Measurements from ENCODE around the gene KDM2A.

KDM2A gene
- 62.6 to 148 (median 97.2) reads per million in 18 experiments for total RNA-seq

- DNase-seq: peak; percentile 96 to 98
These were observed at the start of gene KDM2A for GRCh38 chr11:67118801-67119584. Gene KDM2A, plus strand, starts transcription at chr11:67119263. Its CDS starts 2,054 bp downstream, at chr11:67121317.

- peak; percentile 70 to 74 for DNase-seq
These were observed 47.4 kb upstream of the KDM2A start for GRCh38 chr11:67071420-67072284.

- no peak for DNase-seq
These were observed 46.8 kb upstream of the KDM2A start for GRCh38 chr11:67072295-67072694.

GRCh38 chr11:67073908-67074307 is 45.2 kb upstream of the KDM2A start:
- no peak for DNase-seq

GRCh38 chr11:67076202-67076601 is 42.9 kb upstream of the KDM2A start:
- DNase-seq: peak; percentile 12 to 26

GRCh38 chr11:67079065-67079705 is 39.9 kb upstream of the KDM2A start:
- DNase-seq: peak; percentile 6 to 22

- peak in 1 of 2 donors; percentile 5 for DNase-seq
These were observed 36.8 kb upstream of the KDM2A start for GRCh38 chr11:67082071-67082791.

- no peak for DNase-seq
These were observed 35.2 kb upstream of the KDM2A start for GRCh38 chr11:67083786-67084366.

GRCh38 chr11:67085617-67086016 is 33.4 kb upstream of the KDM2A start:
- DNase-seq: no peak

- DNase-seq: no peak
These were observed 28.3 kb upstream of the KDM2A start for GRCh38 chr11:67090717-67091116.

- DNase-seq: no peak
These were observed 23.9 kb upstream of the KDM2A start for GRCh38 chr11:67095214-67095507.

GRCh38 chr11:67098799-67099429 is 20.1 kb upstream of the KDM2A start:
- no peak for DNase-seq

- no peak for DNase-seq
These were observed 19.2 kb upstream of the KDM2A start for GRCh38 chr11:67099831-67100324.

- DNase-seq: no peak
These were observed 16.4 kb upstream of the KDM2A start for GRCh38 chr11:67102664-67103063.

- DNase-seq: no peak
These were observed 13.1 kb upstream of the KDM2A start for GRCh38 chr11:67105964-67106363.

GRCh38 chr11:67111261-67111660 is 7.8 kb upstream of the KDM2A start:
- no peak for DNase-seq

- peak; percentile 39 to 49 for DNase-seq
These were observed 5.8 kb upstream of the KDM2A start for GRCh38 chr11:67113231-67113721.

GRCh38 chr11:67114275-67114896 is 4.7 kb upstream of the KDM2A start:
- no peak for DNase-seq

- no peak for DNase-seq
These were observed 2.3 kb upstream of the KDM2A start for GRCh38 chr11:67116758-67117105.

- no peak for DNase-seq
These were observed 1.9 kb upstream of the KDM2A start for GRCh38 chr11:67117176-67117575.

GRCh38 chr11:67117672-67118180 is 1.3 kb upstream of the KDM2A start:
- peak; percentile 24 to 32 for DNase-seq
